Left renal pelvis (tissue), 4 donors: ENCODE data around the gene COA1. TPM values are rescaled to one million over a fixed set of nuclear protein-coding genes. Genes with fewer than 3 reads are reported as not detected.

Experiments
- DNase-seq, 4 donors: peaks; one replicate each; pipeline ENCODE4 v3.0.0-alpha.2; 2013; ENCODE audit warnings: low read depth in 4 of 4, low spot score in 3 of 4
- polyA plus RNA-seq, 4 donors: library from polyadenylated mRNA; unstranded; fragments of 120-200 nt; gene quantifications; one replicate each; pipeline ENCODE4 v1.2.1, GENCODE V29; 2013; ENCODE audit not compliant: insufficient read length in 4 of 4

Gene COA1
- polyA plus RNA-seq, 4 donors, result 45.9 to 76.8 (median 68.4) TPM

- no peak for DNase-seq
Measured at GRCh38 chr7:43658718-43659548, 70.4 kb downstream of the COA1 start.

- no peak for DNase-seq
Measured at GRCh38 chr7:43656997-43657396, 72.3 kb downstream of the COA1 start.

- DNase-seq, result no peak
Measured at GRCh38 chr7:43655584-43655983, 73.7 kb downstream of the COA1 start.

GRCh38 chr7:43653891-43654504 lies 75.3 kb downstream of the COA1 start:
- no peak for DNase-seq

GRCh38 chr7:43653466-43653865 lies 75.9 kb downstream of the COA1 start:
- DNase-seq, result no peak

GRCh38 chr7:43652364-43652763 lies 77.0 kb downstream of the COA1 start:
- no peak for DNase-seq

GRCh38 chr7:43650457-43651052 lies 78.8 kb downstream of the COA1 start:
- no peak for DNase-seq

- DNase-seq, result no peak
Measured at GRCh38 chr7:43649755-43650274, 79.5 kb downstream of the COA1 start.

GRCh38 chr7:43648473-43649406 lies 80.6 kb downstream of the COA1 start:
- no peak for DNase-seq

GRCh38 chr7:43647673-43648472 lies 81.5 kb downstream of the COA1 start:
- no peak for DNase-seq

- DNase-seq, result no peak
Measured at GRCh38 chr7:43647339-43647672, 82.0 kb downstream of the COA1 start.

- no peak for DNase-seq
Measured at GRCh38 chr7:43646603-43647338, 82.6 kb downstream of the COA1 start.

GRCh38 chr7:43645699-43646226 lies 83.6 kb downstream of the COA1 start:
- no peak for DNase-seq

GRCh38 chr7:43643846-43644245 lies 85.5 kb downstream of the COA1 start:
- DNase-seq, result no peak

GRCh38 chr7:43642897-43643630 lies 86.3 kb downstream of the COA1 start:
- DNase-seq, result no peak

GRCh38 chr7:43640679-43641078 lies 88.6 kb downstream of the COA1 start:
- no peak for DNase-seq

- DNase-seq, result peak in 2 of 4 donors; percentile 43
Measured at GRCh38 chr7:43639858-43640491, 89.3 kb downstream of the COA1 start.
